HCT116 (cell line): Measurements from ENCODE around the gene CFAP97. TPM values are rescaled to one million over a fixed set of nuclear protein-coding genes. Genes with fewer than 3 reads are reported as not detected.

ENCODE experiments used
- ATAC-seq: fragments of 200-7000 bp; cut with Tn5 transposase; 2 replicates; pipeline ENCODE4 v1.9.1; 2020; ENCODE audit warnings: mild to moderate bottlenecking, moderate library complexity
- BruUV-seq: library from RNA; stranded (reverse); fragments of 400-500 nt; replicated peaks from 2 replicates; lab custom pipeline; 2021; lab: Mats Ljungman, UMichigan
- CTCF ChIA-PET: fragments of 300-600 bp; sonication (Branson Sonifier 250); formaldehyde crosslinking; loops from one replicate; lab custom pipeline; 2021; ENCODE audit warnings: antibody characterized with exemption; lab: Charles Lee
- POLR2A ChIA-PET: fragments of 300-600, 350-600 bp; sonication (Branson Sonifier 250); formaldehyde crosslinking; loops from one replicate; lab custom pipeline; 2021; ENCODE audit warnings: antibody characterized with exemption; lab: Charles Lee
- RAD21 ChIA-PET, 2 experiments: fragments of 300-600 bp; sonication (Branson Sonifier 250); formaldehyde crosslinking; loops; one replicate each; lab custom pipeline; 2023; ENCODE audit warnings: low total read pairs in 2 of 2; ENCODE audit not compliant: uncharacterized antibody in 2 of 2, unreplicated experiment in 2 of 2, low non-redundant PET in 1 of 2; lab: Charles Lee
- DNase-seq: peaks from one replicate; pipeline ENCODE4 v3.0.0-alpha.2; 2010; ENCODE audit warnings: low read depth, low spot score
- H2AFZ ChIP-seq: fragments of 200-600 bp; shearing (Covaris generic), sonication (generic); 2 replicates; pipeline ENCODE4 v1.6.1; 2017; ENCODE audit warnings: low read depth, mixed run types, mixed read lengths, antibody characterized with exemption, low read length; ENCODE audit not compliant: poor library complexity, severe bottlenecking
- H3K27ac ChIP-seq: 2 replicates; pipeline ENCODE4 v1.5.1; 2012; ENCODE audit warnings: low read depth, low read length
- H3K27me3 ChIP-seq: fragments of 200-600 bp; sonication (generic); 2 replicates; pipeline ENCODE4 v1.6.1; 2016; ENCODE audit warnings: mixed run types, low read length, mixed read lengths; ENCODE audit not compliant: insufficient read depth
- H3K36me3 ChIP-seq, 2 experiments: fragments of 200-500 bp in 1 of 2; fragments of 200-600 bp in 1 of 2; sonication (Bioruptor generic) in 1 of 2; sonication (generic) in 1 of 2; 2 replicates each; pipeline versions ENCODE4 v1.5.1 to v1.6.1; 2014 to 2016; ENCODE audit warnings: low read length in 2 of 2, inconsistent platforms in 1 of 2, mixed read lengths in 1 of 2, mixed run types in 1 of 2; ENCODE audit not compliant: insufficient read depth in 2 of 2, control insufficient read depth in 1 of 2
- H3K4me1 ChIP-seq, 2 experiments: fragments of 200-600 bp in 1 of 2; sonication (generic) in 1 of 2; 2 replicates each; pipeline versions ENCODE4 v1.5.1 to v1.6.1; 2012 to 2017; ENCODE audit warnings: low read length in 2 of 2, inconsistent platforms in 1 of 2, mild to moderate bottlenecking in 1 of 2, mixed read lengths in 1 of 2, mixed run types in 1 of 2, moderate library complexity in 1 of 2; ENCODE audit not compliant: insufficient read depth in 2 of 2, control insufficient read depth in 1 of 2
- H3K4me2 ChIP-seq: fragments of 200-600 bp; sonication (generic); 2 replicates; pipeline ENCODE4 v1.6.1; 2017; ENCODE audit warnings: mixed run types, low read length, mixed read lengths
- H3K4me3 ChIP-seq, 2 experiments: fragments of 200-600 bp in 1 of 2; sonication (generic) in 1 of 2; replicated peaks in 1 of 2; 2 replicates each; pipeline ENCODE4 v1.5.1; 2011 to 2016; ENCODE audit warnings: low read length in 2 of 2, control low read depth in 1 of 2, low read depth in 1 of 2, mild to moderate bottlenecking in 1 of 2, mixed read lengths in 1 of 2, mixed run types in 1 of 2
- H3K79me2 ChIP-seq: fragments of 200-600 bp; sonication (generic); 2 replicates; pipeline ENCODE4 v1.6.1; 2017; ENCODE audit warnings: mild to moderate bottlenecking, mixed run types, low read length, moderate library complexity, mixed read lengths; ENCODE audit not compliant: insufficient read depth
- H3K9ac ChIP-seq: fragments of 200-600 bp; sonication (generic); 2 replicates; pipeline ENCODE4 v1.6.1; 2016; ENCODE audit warnings: low read length, mixed read lengths
- H3K9me2 ChIP-seq: fragments of 200-600 bp; sonication (generic), shearing (Covaris generic); 2 replicates; pipeline ENCODE4 v1.6.1; 2017; ENCODE audit warnings: mixed run types, mild to moderate bottlenecking, moderate library complexity; ENCODE audit not compliant: insufficient read depth
- H3K9me3 ChIP-seq, 2 experiments: fragments of 200-500 bp in 1 of 2; fragments of 200-600 bp in 1 of 2; sonication (Bioruptor generic) in 1 of 2; sonication (generic) in 1 of 2; 2 replicates each; pipeline ENCODE4 v1.6.1; 2014 to 2017; ENCODE audit warnings: low read length in 2 of 2, mixed read lengths in 2 of 2, inconsistent platforms in 1 of 2, low read depth in 1 of 2, mild to moderate bottlenecking in 1 of 2, mixed run types in 1 of 2, moderate library complexity in 1 of 2; ENCODE audit not compliant: control insufficient read depth in 1 of 2, insufficient read depth in 1 of 2
- H4K20me1 ChIP-seq: fragments of 200-600 bp; sonication (generic), shearing (Covaris generic); 2 replicates; pipeline ENCODE4 v1.6.1; 2017; ENCODE audit warnings: mixed run types, mild to moderate bottlenecking, moderate library complexity; ENCODE audit not compliant: insufficient read depth
- ATF3 ChIP-seq: IDR thresholded peaks from 2 replicates; pipeline ENCODE4 v1.6.1; 2012
- CBX3 ChIP-seq: IDR thresholded peaks from 2 replicates; pipeline ENCODE4 v1.6.1; 2012; ENCODE audit warnings: low read depth
- CEBPB ChIP-seq: IDR thresholded peaks from 2 replicates; pipeline ENCODE4 v1.6.1; 2012; ENCODE audit warnings: low read depth
- ELF1 ChIP-seq: IDR thresholded peaks from 2 replicates; pipeline ENCODE4 v1.6.1; 2012; ENCODE audit warnings: low read depth, borderline replicate concordance
- EZH2 ChIP-seq: fragments of 200-600 bp; sonication (generic); IDR thresholded peaks from 2 replicates; pipeline ENCODE4 v1.6.1; 2017; ENCODE audit warnings: antibody characterized with exemption, mixed run types
- EZH2phosphoT487 ChIP-seq: fragments of 200-600 bp; IDR thresholded peaks from 2 replicates; pipeline ENCODE4 v1.6.1; 2018; ENCODE audit warnings: antibody characterized with exemption, borderline replicate concordance
- POLR2A ChIP-seq: IDR thresholded peaks from 2 replicates; pipeline ENCODE4 v1.7.0; 2011; ENCODE audit warnings: borderline replicate concordance; ENCODE audit not compliant: insufficient read depth, insufficient read length; ENCODE audit errors: extremely low read depth
- POLR2AphosphoS5 ChIP-seq: IDR thresholded peaks from 2 replicates; pipeline ENCODE4 v1.6.1; 2011; ENCODE audit warnings: mild to moderate bottlenecking, low read depth, low read length, moderate library complexity
- SIN3A ChIP-seq: IDR thresholded peaks from 2 replicates; pipeline ENCODE4 v1.6.1; 2012; ENCODE audit warnings: low read depth
- SP1 ChIP-seq: IDR thresholded peaks from 2 replicates; pipeline ENCODE4 v1.6.1; 2012; ENCODE audit warnings: low read depth
- TCF7L2 ChIP-seq: IDR thresholded peaks from 2 replicates; pipeline ENCODE4 v1.7.0; 2011; ENCODE audit warnings: borderline replicate concordance, inconsistent platforms; ENCODE audit not compliant: insufficient read depth, insufficient read length; ENCODE audit errors: extremely low read depth
- ZFX ChIP-seq: fragments of 450-650 bp; IDR thresholded peaks from 2 replicates; pipeline ENCODE4 v1.6.1; 2017
- ZNF274 ChIP-seq: fragments of 200-500 bp; sonication (Bioruptor generic); IDR thresholded peaks from 2 replicates; pipeline ENCODE4 v1.6.1; 2014; ENCODE audit warnings: mild to moderate bottlenecking, low read depth, low read length, inconsistent platforms
- intact Hi-C: fragments of 100-400 bp; cut with micrococcal nuclease; formaldehyde crosslinking; loops from 2 replicates; pipeline ENCODE4 v1.10.0; 2022
- total RNA-seq: library from RNA; stranded (reverse); gene quantifications from one replicate; pipeline ENCODE4 v1.2.1, GENCODE V29; 2021; ENCODE audit not compliant: unreplicated experiment
- TF ChIP-seq, protein P1 (sequence below): IDR thresholded peaks from 2 replicates; pipeline ENCODE4 v1.6.1; 2011; ENCODE audit warnings: mild to moderate bottlenecking, low read length, moderate library complexity; ENCODE audit not compliant: insufficient replicate concordance; ENCODE audit errors: extremely low read depth
- TF ChIP-seq, protein P2 (sequence below), 3 experiments: fragments of 200-600 bp in 1 of 3; sonication (generic) in 1 of 3; IDR thresholded peaks in 2 of 3; conservative IDR thresholded peaks in 1 of 3; 2 replicates each; pipeline ENCODE4 v1.5.1; 2012 to 2017; ENCODE audit warnings: low read depth in 2 of 3, low read length in 2 of 3, antibody characterized with exemption in 1 of 3, borderline replicate concordance in 1 of 3, control low read depth in 1 of 3, mild to moderate bottlenecking in 1 of 3, mixed read lengths in 1 of 3, mixed run types in 1 of 3, moderate library complexity in 1 of 3; ENCODE audit not compliant: insufficient read depth in 1 of 3

Gene CFAP97
- total RNA-seq, 1 experiment from 2014 or later: 57.7 TPM

DNA sequence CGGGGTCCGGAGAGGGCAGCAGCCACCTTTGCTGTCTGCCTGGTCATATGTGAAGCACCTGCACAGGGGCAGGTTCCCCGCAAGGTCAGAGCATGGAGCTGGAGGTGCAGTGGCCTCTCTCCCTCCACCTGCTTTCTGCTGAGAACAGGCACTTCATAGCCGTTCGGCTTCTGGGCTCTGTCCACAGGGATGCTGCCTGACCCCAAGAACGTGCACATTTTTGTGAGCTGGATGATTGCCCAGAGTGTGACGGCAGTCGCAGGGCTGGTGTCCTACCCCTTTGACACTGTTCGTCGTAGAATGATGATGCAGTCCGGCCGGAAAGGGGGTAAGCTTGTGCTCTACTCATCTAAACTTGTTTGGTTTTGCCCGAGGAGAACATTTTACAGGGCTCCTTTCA lies 58.2 kb downstream of the CFAP97 start:
- RAD21 ChIA-PET: no interaction called here
- Histone ChIP-seq H3K9me2 (no peaks in the 10 kb centered on the region), H3K9me3 (no peaks in the 10 kb centered on the region), H3K27ac (no peak overlapping the region), H2AFZ (no peak overlapping the region), H3K27me3 (no peaks in the 10 kb centered on the region), H3K9ac (no peak overlapping the region), H4K20me1 (no peaks in the 10 kb centered on the region), H3K4me3 (no peak overlapping the region), H3K4me2 (no peak overlapping the region), H3K36me3 (no peaks in the 10 kb centered on the region), H3K79me2 (no peaks in the 10 kb centered on the region), H3K4me1 (peaks cover 4 to 15% of the 10 kb centered on the region in 2 experiments; a peak in 3 of 4 replicates)
- TF ChIP-seq, protein P1, sequence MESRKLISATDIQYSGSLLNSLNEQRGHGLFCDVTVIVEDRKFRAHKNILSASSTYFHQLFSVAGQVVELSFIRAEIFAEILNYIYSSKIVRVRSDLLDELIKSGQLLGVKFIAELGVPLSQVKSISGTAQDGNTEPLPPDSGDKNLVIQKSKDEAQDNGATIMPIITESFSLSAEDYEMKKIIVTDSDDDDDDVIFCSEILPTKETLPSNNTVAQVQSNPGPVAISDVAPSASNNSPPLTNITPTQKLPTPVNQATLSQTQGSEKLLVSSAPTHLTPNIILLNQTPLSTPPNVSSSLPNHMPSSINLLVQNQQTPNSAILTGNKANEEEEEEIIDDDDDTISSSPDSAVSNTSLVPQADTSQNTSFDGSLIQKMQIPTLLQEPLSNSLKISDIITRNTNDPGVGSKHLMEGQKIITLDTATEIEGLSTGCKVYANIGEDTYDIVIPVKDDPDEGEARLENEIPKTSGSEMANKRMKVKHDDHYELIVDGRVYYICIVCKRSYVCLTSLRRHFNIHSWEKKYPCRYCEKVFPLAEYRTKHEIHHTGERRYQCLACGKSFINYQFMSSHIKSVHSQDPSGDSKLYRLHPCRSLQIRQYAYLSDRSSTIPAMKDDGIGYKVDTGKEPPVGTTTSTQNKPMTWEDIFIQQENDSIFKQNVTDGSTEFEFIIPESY: no peak
- TF ChIP-seq ELF1 (no peak), CEBPB (no peak), POLR2AphosphoS5 (no peak), ZFX (no peak), POLR2A (no peak), ATF3 (no peak), ZNF274 (no peak), TCF7L2 (no peak), SIN3A (no peak), EZH2 (no peak), CBX3 (no peak), EZH2phosphoT487 (no peak), SP1 (no peak)
- TF ChIP-seq, protein P2, sequence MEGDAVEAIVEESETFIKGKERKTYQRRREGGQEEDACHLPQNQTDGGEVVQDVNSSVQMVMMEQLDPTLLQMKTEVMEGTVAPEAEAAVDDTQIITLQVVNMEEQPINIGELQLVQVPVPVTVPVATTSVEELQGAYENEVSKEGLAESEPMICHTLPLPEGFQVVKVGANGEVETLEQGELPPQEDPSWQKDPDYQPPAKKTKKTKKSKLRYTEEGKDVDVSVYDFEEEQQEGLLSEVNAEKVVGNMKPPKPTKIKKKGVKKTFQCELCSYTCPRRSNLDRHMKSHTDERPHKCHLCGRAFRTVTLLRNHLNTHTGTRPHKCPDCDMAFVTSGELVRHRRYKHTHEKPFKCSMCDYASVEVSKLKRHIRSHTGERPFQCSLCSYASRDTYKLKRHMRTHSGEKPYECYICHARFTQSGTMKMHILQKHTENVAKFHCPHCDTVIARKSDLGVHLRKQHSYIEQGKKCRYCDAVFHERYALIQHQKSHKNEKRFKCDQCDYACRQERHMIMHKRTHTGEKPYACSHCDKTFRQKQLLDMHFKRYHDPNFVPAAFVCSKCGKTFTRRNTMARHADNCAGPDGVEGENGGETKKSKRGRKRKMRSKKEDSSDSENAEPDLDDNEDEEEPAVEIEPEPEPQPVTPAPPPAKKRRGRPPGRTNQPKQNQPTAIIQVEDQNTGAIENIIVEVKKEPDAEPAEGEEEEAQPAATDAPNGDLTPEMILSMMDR (IDR thresholded peaks at IDR 0.05 in 2 of 3, conservative IDR thresholded peaks at IDR 0.05 in 1 of 3; ENCODE audit: borderline replicate concordance in 1 of 3, insufficient read depth in 1 of 3, low read depth in 2 of 3, low read length in 2 of 3): no peak
- intact Hi-C loops: no loop called here
- DNase-seq (no peak), ATAC-seq (no peak)
- no TSS peak for BruUV-seq
- POLR2A ChIA-PET: no interaction called here
- CTCF ChIA-PET: no interaction called here
